HUES6 (cell line): Measurements from ENCODE around the gene NOTO.

ENCODE experiments used
- H3K27ac ChIP-seq: 2 replicates; pipeline ENCODE4 v1.7.0; 2013; ENCODE audit warnings: low read depth, mild to moderate bottlenecking, low read length, inconsistent platforms
- H3K27me3 ChIP-seq: 2 replicates; pipeline ENCODE4 v1.6.1; 2013; ENCODE audit warnings: low read length; ENCODE audit not compliant: control insufficient read depth, insufficient read depth
- H3K36me3 ChIP-seq: 2 replicates; pipeline ENCODE4 v1.6.1; 2013; ENCODE audit warnings: low read length; ENCODE audit not compliant: control insufficient read depth, insufficient read depth
- H3K4me1 ChIP-seq: 2 replicates; pipeline ENCODE4 v1.6.1; 2013; ENCODE audit warnings: low read length; ENCODE audit not compliant: control insufficient read depth, insufficient read depth
- H3K4me3 ChIP-seq: 2 replicates; pipeline ENCODE4 v1.5.1; 2013; ENCODE audit warnings: low read depth, low read length
- H3K9ac ChIP-seq: one replicate; pipeline ENCODE4 v1.6.1; 2013; ENCODE audit warnings: mild to moderate bottlenecking, low read length
- H3K9me3 ChIP-seq: 2 replicates; pipeline ENCODE4 v1.6.1; 2013; ENCODE audit warnings: low read depth, low read length; ENCODE audit not compliant: control insufficient read depth, insufficient read depth

Gene NOTO

GRCh38 chr2:73203055-73203681 is 794 bp downstream of the NOTO start:
- Histone ChIP-seq H3K9ac (no peak overlapping the region), H3K9me3 (no peaks in the 10 kb centered on the region), H3K36me3 (no peaks in the 10 kb centered on the region), H3K27me3 (peaks cover 78% of the 10 kb centered on the region), H3K4me3 (peak overlapping the region; percentile 56), H3K4me1 (no peaks in the 10 kb centered on the region), H3K27ac (no peak overlapping the region)

DNA sequence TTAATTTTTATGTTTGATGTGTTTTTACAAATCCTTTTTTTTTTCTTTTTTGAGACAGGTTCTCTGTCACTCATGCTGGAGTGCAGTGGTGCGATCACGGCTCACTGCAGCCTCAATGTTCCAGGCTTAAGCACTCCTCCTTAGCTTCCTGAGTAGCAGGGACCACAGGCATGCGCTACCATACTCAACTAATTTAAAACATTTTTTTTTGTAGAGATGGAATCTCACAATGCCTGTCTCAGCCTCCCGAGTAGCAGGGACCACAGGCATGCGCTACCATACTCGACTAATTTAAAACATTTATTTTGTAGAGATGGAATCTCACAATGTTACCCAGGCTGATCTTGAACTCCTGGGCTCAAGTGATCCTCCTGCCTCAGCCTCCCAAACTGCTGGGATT is 3.2 kb downstream of the NOTO start:
- Histone ChIP-seq H3K36me3 (no peaks in the 10 kb centered on the region), H3K9me3 (no peaks in the 10 kb centered on the region), H3K9ac (no peak overlapping the region), H3K4me1 (no peaks in the 10 kb centered on the region), H3K27ac (no peak overlapping the region), H3K4me3 (no peak overlapping the region), H3K27me3 (peaks cover 72% of the 10 kb centered on the region)

DNA sequence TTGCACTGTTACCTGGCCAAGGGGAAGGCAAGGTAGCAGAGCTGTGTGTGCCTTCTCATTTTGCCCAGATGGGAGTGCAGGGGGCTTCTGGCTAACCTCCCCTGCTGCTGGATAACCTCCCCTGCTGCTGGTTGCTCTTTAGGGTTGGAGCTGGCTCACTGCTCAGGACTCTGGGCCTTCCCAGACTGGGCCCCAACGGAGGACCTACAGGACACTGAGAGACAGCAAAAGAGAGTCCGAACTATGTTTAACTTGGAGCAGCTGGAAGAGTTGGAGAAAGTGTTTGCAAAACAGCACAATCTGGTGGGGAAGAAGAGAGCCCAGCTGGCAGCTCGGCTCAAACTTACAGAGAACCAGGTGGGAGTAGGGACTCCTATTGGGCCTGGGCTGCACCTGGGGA is 5.9 kb downstream of the NOTO start:
- H3K9me3 ChIP-seq, result no peaks in the 10 kb centered on the region
- peaks cover 49% of the 10 kb centered on the region for H3K27me3 ChIP-seq
- H3K27ac ChIP-seq, result no peak overlapping the region
- H3K4me3 ChIP-seq, result no peak overlapping the region
- H3K4me1 ChIP-seq, result peaks cover 6% of the 10 kb centered on the region; the same call in 1 of the 2 replicates
- H3K36me3 ChIP-seq, result no peaks in the 10 kb centered on the region
- H3K9ac ChIP-seq, result no peak overlapping the region

- Histone ChIP-seq H3K4me3 (no peak overlapping the region), H3K27ac (no peak overlapping the region), H3K4me1 (peaks cover 11% of the 10 kb centered on the region), H3K9me3 (no peaks in the 10 kb centered on the region), H3K27me3 (peaks cover 34% of the 10 kb centered on the region), H3K9ac (no peak overlapping the region), H3K36me3 (no peaks in the 10 kb centered on the region)
These were observed 7.6 kb downstream of the NOTO start for GRCh38 chr2:73210019-73210418.

DNA sequence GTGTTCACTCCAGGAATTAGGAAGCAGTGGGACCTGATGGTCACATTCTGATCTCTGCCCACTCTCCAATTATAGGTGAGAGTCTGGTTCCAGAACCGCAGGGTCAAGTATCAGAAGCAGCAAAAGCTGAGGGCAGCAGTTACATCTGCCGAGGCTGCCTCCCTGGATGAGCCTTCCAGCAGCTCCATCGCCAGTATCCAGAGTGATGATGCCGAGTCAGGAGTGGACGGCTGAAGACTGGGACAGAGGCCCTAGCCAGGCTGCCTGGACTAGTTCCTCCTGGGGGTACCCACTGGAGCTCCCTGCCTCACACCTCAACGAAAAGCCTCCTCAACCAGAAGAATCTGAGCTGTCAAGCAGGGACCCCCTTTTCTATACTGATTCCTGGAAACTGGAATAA is 8.3 kb downstream of the NOTO start:
- no peak overlapping the region for H3K27ac ChIP-seq
- no peak overlapping the region for H3K4me3 ChIP-seq
- H3K36me3 ChIP-seq, result no peaks in the 10 kb centered on the region
- peaks cover 27% of the 10 kb centered on the region; the same call in 1 of the 2 replicates for H3K27me3 ChIP-seq
- H3K4me1 ChIP-seq, result peaks cover 17% of the 10 kb centered on the region
- no peaks in the 10 kb centered on the region for H3K9me3 ChIP-seq
- no peak overlapping the region for H3K9ac ChIP-seq

GRCh38 chr2:73212098-73212447 is 9.7 kb downstream of the NOTO start:
- Histone ChIP-seq H3K9me3 (no peaks in the 10 kb centered on the region), H3K27ac (no peak overlapping the region), H3K9ac (no peak overlapping the region), H3K27me3 (peaks cover 19% of the 10 kb centered on the region; the same call in 1 of the 2 replicates), H3K4me3 (no peak overlapping the region), H3K4me1 (peaks cover 17% of the 10 kb centered on the region), H3K36me3 (no peaks in the 10 kb centered on the region)

GRCh38 chr2:73212448-73213176 is 10.2 kb downstream of the NOTO start:
- Histone ChIP-seq H3K4me3 (no peak overlapping the region), H3K27ac (no peak overlapping the region), H3K36me3 (no peaks in the 10 kb centered on the region), H3K27me3 (peaks cover 15% of the 10 kb centered on the region; the same call in 1 of the 2 replicates), H3K9ac (no peak overlapping the region), H3K4me1 (peaks cover 17% of the 10 kb centered on the region), H3K9me3 (no peaks in the 10 kb centered on the region)

- H3K9me3 ChIP-seq, result no peaks in the 10 kb centered on the region
- H3K27ac ChIP-seq, result peak within 1 kb of the TSS; percentile 91
These were observed 12.0 kb downstream of the NOTO start, which contains the start of gene SMYD5 for GRCh38 chr2:73214120-73215035. Gene SMYD5, plus strand, starts transcription at chr2:73214245. Its CDS starts 22 bp downstream, at chr2:73214267.

DNA sequence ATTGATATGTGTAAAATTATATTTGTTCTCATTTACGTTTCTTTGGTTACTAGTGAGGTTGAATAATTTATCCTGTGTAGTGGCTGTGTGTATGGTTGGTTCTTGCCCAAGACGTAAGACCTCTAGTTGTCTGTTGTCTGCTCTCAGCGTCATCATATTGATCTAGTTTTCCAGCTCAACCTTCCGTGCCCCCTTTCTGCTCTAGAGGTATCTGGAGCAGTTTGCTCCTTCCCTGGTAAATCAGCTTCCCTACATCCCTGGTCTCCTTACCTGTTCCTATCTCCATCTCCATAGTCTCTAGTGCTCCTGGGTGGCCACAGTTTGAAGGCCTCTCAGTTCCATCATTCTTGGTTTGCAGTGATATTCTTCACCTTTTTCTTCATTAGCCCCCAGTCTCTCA is 12.9 kb downstream of the NOTO start:
- Histone ChIP-seq H3K36me3 (peaks cover 10% of the 10 kb centered on the region), H3K27ac (no peak overlapping the region), H3K9ac (no peak overlapping the region), H3K9me3 (no peaks in the 10 kb centered on the region), H3K4me1 (peaks cover 17% of the 10 kb centered on the region), H3K4me3 (peak overlapping the region; percentile 93), H3K27me3 (no peaks in the 10 kb centered on the region; the same call in 1 of the 2 replicates)

More at GRCh38 chr2:73214120-73215035, 12.0 kb downstream of the NOTO start, which contains the start of gene SMYD5:
- Histone ChIP-seq H3K27me3 (peaks cover 6% of the 10 kb centered on the region; the same call in 1 of the 2 replicates), H3K36me3 (peaks cover 6% of the 10 kb centered on the region; the same call in 1 of the 2 replicates), H3K9ac (peak within 1 kb of the TSS; percentile 94), H3K4me1 (peaks cover 17% of the 10 kb centered on the region), H3K4me3 (peak within 1 kb of the TSS; percentile 93)

DNA sequence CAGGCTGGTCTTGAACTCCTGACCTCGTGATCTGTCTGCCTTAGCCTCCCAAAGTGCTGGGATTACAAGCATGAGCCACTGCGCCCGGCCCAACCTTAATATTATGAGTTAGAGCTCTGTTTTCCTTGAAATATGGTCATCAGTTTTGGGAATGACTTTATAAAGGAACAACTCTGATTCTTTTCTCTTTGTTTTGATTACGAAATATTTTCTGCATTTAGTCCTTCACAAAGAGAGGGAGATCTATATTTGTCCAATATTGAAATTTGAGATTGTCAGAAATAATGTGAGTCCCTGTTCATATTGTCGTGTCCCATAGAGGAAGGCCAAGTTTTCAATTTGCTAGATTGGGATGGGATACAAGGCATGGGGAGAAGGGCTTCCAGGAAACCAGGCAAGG is 14.8 kb downstream of the NOTO start:
- Histone ChIP-seq H3K4me3 (no peak overlapping the region), H3K4me1 (peaks cover 15% of the 10 kb centered on the region), H3K27ac (no peak overlapping the region), H3K9me3 (no peaks in the 10 kb centered on the region), H3K36me3 (peaks cover 29% of the 10 kb centered on the region), H3K27me3 (no peaks in the 10 kb centered on the region), H3K9ac (no peak overlapping the region)
